H54 (cell line): ENCODE measurements around the gene C1orf167.

Source experiments
- DNase-seq: peaks from one replicate; pipeline ENCODE4 v3.0.0; 2011; ENCODE audit warnings: low spot score, mixed read lengths; ENCODE audit not compliant: insufficient read length
- FAIRE-seq: peaks from 3 replicates; lab custom pipeline; 2011; peaks lifted over from hg19 to GRCh38; lab: Jason Lieb, UNC
- POLR2A ChIP-seq: IDR thresholded peaks from 2 replicates; pipeline ENCODE4 v1.6.1; 2011; ENCODE audit warnings: low read depth, mild to moderate bottlenecking, low read length

C1orf167 gene

GRCh38 chr1:11779715-11780379, 17.9 kb downstream of the C1orf167 start:
- DNase-seq = no peak
- FAIRE-seq = no peak
- TF ChIP-seq POLR2A = no peak

- no peak for TF ChIP-seq POLR2A
- FAIRE-seq (no peak), DNase-seq (no peak)
These were observed 18.6 kb downstream of the C1orf167 start for GRCh38 chr1:11780380-11781147.

- FAIRE-seq (no peak), DNase-seq (no peak)
- TF ChIP-seq POLR2A = no peak
These were observed 19.3 kb downstream of the C1orf167 start for GRCh38 chr1:11781297-11781696.

- DNase-seq (no peak), FAIRE-seq (no peak)
- no peak for TF ChIP-seq POLR2A
These were observed 20.2 kb downstream of the C1orf167 start for GRCh38 chr1:11782127-11782708.

- TF ChIP-seq POLR2A = no peak
- DNase-seq (no peak), FAIRE-seq (no peak)
These were observed 21.6 kb downstream of the C1orf167 start for GRCh38 chr1:11783556-11783955.

- no peak for FAIRE-seq
These were observed 22.4 kb downstream of the C1orf167 start for GRCh38 chr1:11784256-11784992.

GRCh38 chr1:11784993-11785769, 23.2 kb downstream of the C1orf167 start:
- DNase-seq (no peak), FAIRE-seq (no peak)
- no peak for TF ChIP-seq POLR2A

More at GRCh38 chr1:11784256-11784992, 22.4 kb downstream of the C1orf167 start:
- TF ChIP-seq POLR2A = no peak
- no peak for DNase-seq

- TF ChIP-seq POLR2A = no peak
- FAIRE-seq (no peak), DNase-seq (no peak)
These were observed 24.2 kb downstream of the C1orf167 start for GRCh38 chr1:11786168-11786567.

- TF ChIP-seq POLR2A = no peak
- no peak for FAIRE-seq
- no peak for DNase-seq
These were observed 25.3 kb downstream of the C1orf167 start for GRCh38 chr1:11787251-11787803.

GRCh38 chr1:11787804-11788436, 25.9 kb downstream of the C1orf167 start:
- no peak for TF ChIP-seq POLR2A
- FAIRE-seq = no peak
- no peak for DNase-seq

GRCh38 chr1:11788549-11789053, 26.6 kb downstream of the C1orf167 start:
- DNase-seq = no peak
- TF ChIP-seq POLR2A = no peak
- FAIRE-seq = no peak
